RWPE1 (cell line): ENCODE results near the gene CRABP2.
A peak's percentile ranks its signal among the peaks of the same experiment; 100 is the strongest.

Experiments
- CTCF ChIA-PET: fragments of 350-600 bp; sonication (Branson Sonifier 250); formaldehyde crosslinking; extraction: SDS; loops from one replicate; lab custom pipeline; 2021; lab: Yijun Ruan, JAX
- POLR2A ChIA-PET: fragments of 400-600 bp; formaldehyde crosslinking; extraction: SDS; loops from one replicate; lab custom pipeline; 2020; ENCODE audit warnings: antibody characterized with exemption; ENCODE audit not compliant: low non-redundant PET; lab: Yijun Ruan, JAX
- DNase-seq: peaks from one replicate; pipeline ENCODE4 v3.0.0; 2012; ENCODE audit warnings: low spot score
- H3K27ac ChIP-seq: fragments of 450-650 bp; 2 replicates; pipeline ENCODE4 v1.5.1; 2017
- TF ChIP-seq, protein P1 (sequence below): fragments of 450-650 bp; conservative IDR thresholded peaks from 2 replicates; pipeline ENCODE4 v1.5.1; 2017; ENCODE audit warnings: low read depth, mild to moderate bottlenecking

CRABP2 gene

DNA sequence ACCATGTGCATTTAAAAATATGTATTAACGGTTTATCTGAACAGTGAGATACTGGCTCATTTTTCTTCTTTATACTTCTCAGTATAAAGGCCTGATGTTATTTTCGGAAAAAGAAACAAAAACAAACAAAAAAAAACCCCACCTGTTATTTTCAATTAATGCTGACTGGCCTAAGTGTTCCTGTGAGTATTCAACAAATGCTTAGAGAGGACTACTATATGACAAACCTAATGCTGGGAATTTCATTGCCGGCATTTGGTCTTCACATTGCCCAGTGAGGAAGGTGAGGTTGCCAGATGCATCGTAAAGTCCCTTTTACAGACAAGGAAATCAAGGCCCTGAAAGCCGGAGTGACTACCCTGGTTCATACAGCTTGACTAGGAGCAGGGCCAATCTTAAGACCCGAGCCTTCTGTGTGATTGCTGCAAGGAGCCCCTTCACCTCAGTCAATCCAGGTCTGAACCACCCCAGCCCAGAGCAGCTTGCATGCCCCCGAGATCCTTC lies 34.9 kb upstream of the CRABP2 start:
- no peak for DNase-seq
- POLR2A ChIA-PET, result no interaction called here
- CTCF ChIA-PET, result interaction anchor here (0.6 to 1.2 kb wide), 2 partner anchors 13 to 34 kb away, joined by 3 to 5 read pairs; no protein-coding TSS in a partner anchor
- peak overlapping the region; percentile 87 for H3K27ac ChIP-seq
- TF ChIP-seq, protein P1, sequence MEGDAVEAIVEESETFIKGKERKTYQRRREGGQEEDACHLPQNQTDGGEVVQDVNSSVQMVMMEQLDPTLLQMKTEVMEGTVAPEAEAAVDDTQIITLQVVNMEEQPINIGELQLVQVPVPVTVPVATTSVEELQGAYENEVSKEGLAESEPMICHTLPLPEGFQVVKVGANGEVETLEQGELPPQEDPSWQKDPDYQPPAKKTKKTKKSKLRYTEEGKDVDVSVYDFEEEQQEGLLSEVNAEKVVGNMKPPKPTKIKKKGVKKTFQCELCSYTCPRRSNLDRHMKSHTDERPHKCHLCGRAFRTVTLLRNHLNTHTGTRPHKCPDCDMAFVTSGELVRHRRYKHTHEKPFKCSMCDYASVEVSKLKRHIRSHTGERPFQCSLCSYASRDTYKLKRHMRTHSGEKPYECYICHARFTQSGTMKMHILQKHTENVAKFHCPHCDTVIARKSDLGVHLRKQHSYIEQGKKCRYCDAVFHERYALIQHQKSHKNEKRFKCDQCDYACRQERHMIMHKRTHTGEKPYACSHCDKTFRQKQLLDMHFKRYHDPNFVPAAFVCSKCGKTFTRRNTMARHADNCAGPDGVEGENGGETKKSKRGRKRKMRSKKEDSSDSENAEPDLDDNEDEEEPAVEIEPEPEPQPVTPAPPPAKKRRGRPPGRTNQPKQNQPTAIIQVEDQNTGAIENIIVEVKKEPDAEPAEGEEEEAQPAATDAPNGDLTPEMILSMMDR, result no peak

DNA sequence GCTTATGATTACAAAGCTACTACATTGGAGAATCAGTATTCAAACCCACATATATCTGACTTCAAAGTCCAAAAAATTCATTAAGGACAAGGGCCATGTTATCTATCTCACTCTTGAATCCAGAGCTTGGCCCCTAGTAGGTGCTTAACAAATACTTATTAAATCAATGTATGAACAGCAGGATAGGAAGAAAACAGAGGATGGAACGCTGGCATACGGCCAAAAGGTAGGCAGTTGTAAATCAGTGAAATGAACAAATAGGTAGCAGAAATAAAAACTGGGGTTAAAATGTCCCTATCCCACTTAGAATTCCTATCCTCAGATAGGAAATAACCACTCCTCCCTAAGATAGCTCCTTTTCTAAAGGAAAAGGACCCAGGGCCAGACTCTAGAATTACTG lies 33.5 kb upstream of the CRABP2 start:
- POLR2A ChIA-PET, result no interaction called here
- H3K27ac ChIP-seq, result no peak overlapping the region
- CTCF ChIA-PET, result interaction anchor here (0.7 kb wide), 1 partner anchor 121 kb away, joined by 3 read pairs; no protein-coding TSS in a partner anchor
- TF ChIP-seq, protein P1, result no peak
- no peak for DNase-seq

DNA sequence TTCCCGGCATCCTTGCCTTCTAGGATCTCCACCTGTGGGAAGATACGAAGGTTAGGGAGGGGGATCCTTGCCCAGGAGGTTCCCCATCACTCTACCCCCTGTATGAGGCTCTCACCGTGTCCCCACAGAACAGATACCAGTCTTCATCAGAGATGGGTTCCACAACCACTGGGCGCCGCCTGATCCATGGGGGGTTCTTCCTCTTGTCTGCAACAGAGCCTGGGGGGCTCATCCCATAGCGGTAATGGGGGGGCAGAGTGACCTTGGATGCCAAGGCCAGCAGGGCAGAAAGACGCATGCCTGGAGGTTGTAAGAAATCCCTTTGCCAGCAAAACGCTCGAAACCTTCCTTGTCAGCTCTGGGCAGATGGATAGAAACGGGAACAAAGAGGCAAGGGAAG lies 33.0 kb upstream of the CRABP2 start:
- no peak for DNase-seq
- POLR2A ChIA-PET, result no interaction called here
- TF ChIP-seq, protein P1, result no peak
- H3K27ac ChIP-seq, result peak overlapping the region; percentile 39
- CTCF ChIA-PET, result interaction anchor here (0.7 kb wide), 1 partner anchor 121 kb away, joined by 3 read pairs; no protein-coding TSS in a partner anchor

DNA sequence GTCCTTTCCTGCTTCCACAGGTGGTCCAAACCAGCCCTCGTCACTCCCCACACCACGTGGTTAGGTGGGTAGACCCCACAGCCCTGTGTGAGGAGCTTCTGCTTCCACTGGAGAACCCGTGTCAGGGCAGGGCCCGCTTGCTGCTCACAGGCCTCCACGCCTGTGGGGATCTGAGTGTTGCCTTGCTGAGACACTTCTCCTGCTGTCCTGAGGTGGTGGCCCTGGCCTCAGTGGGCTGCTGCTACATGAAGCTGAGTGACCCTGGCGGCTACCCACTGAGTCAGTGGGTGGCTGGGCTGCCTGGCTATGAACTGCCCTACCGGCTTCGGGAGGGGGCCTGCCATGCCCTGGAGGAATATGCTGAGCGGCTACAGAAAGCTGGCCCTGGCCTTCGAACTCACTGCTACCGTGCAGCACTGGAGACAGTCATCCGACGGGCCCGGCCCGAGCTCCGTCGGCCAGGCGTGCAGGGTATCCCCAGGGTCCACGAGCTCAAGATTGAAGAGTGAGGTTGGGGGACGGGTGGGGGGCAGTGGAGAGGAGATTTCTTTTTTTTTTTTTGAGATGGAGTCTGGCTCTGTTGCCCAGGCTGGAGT lies 28.7 kb upstream of the CRABP2 start:
- CTCF ChIA-PET, result interaction anchor here (0.6 kb wide), 3 partner anchors 27 to 158 kb away, joined by 4 to 10 read pairs (median 5); no protein-coding TSS in a partner anchor
- TF ChIP-seq, protein P1, result no peak
- no peak for DNase-seq
- POLR2A ChIA-PET, result interaction anchor here (0.7 kb wide), 1 partner anchor 14 kb away, joined by 5 read pairs; no protein-coding TSS in a partner anchor
- H3K27ac ChIP-seq, result peak overlapping the region; percentile 37

DNA sequence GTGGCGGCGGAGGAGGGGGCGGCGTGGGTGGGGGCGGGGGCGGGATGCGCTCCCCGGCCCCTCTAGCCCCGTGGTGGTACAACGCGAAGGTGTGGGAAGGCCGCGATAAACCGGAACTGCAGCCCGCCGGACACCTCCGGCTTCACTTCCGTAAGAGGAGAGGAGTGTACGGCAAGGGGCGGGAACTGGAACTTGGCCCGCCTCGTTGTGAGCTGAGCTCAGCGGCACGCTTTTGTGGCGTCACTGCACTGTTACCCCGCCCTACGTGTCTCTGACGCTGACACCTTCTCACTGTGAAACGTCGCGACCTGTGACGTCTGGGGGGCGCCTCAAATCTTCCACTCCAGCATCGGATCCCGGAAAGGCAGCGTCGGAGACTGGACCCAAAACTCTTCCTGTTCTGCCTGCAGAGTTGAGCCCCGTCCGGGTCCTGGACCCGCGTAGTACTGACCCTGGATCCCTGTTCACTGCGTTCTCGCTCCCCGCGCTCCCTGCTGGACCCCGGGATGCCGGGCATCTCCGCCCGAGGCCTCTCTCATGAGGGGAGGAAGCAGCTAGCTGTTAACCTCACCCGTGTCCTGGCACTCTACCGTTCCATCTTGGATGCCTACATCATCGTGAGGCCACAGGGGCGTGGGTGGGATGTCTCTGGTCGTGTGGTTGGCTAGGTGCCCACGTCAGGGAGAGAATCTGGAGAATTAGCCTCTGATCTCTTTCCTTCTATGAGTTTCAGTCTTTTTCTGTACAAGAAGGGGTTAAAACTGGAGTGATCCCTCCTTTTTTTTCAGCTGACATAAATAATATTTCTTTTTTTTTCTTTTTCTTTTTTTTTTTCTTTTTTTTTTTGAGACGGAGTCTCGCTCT lies 23.4 kb upstream of the CRABP2 start, which contains the start of gene ISG20L2:
Gene ISG20L2, minus strand, starts transcription at position 168 of the 864 bp plus-strand sequence. CDS start 1,114 bp downstream, outside the sequence.
- TF ChIP-seq, protein P1, result no peak
- ChIA-PET CTCF (interaction anchor here (0.7 to 4.5 kb wide), 6 partner anchors 22 to 132 kb away, joined by 5 to 178 read pairs (median 18); partner anchors contain the start of genes CRABP2 and NTRK1), POLR2A (interaction anchor here (0.7 to 1.7 kb wide), 3 partner anchors 12 to 131 kb away, joined by 5 to 8 read pairs (median 5); partner anchors contain the start of gene MRPL24)
- peak within 1 kb of the TSS; percentile 92 for H3K27ac ChIP-seq
- peak; percentile 95 for DNase-seq
